HG03066 (cell line): ENCODE measurements around the gene SPANXC.
"Not testable (repeated sequence)": the region's sequence is repeated elsewhere in the genome, so short reads cannot be mapped to it uniquely, and the experiment has no call there.

Experiments
- ATAC-seq: cut with Tn5 transposase; IDR thresholded peaks from one replicate; pipeline ENCODE4 v1.9.1; 2021; ENCODE audit warnings: low read depth; ENCODE audit not compliant: unreplicated experiment

SPANXC gene, protein sequence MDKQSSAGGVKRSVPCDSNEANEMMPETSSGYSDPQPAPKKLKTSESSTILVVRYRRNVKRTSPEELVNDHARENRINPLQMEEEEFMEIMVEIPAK

DNA sequence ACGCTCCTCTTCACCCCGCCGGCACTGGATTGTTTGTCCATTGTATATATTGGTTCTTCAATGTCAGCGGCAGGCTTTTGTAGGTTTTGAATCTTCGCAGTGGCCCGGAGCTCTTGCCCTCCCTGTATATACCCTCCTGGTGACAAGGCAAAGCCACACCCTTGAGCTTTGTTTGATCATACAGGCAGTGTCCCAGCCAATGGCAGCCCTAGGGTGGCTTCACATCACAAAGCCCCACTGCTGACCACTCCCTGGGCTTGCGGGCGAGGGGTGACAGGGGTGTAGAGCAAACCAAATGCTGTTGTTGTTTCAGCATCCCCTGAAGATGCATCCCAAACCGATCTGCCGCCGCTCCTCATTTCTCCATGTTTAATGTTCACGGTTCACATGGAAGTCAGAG is at the start of gene SPANXC:
SPANXC (minus strand) TSS at position 101 of the 400 bp plus-strand sequence; CDS start at position 41, 60 bp downstream.
- not testable (repeated sequence) for ATAC-seq

DNA sequence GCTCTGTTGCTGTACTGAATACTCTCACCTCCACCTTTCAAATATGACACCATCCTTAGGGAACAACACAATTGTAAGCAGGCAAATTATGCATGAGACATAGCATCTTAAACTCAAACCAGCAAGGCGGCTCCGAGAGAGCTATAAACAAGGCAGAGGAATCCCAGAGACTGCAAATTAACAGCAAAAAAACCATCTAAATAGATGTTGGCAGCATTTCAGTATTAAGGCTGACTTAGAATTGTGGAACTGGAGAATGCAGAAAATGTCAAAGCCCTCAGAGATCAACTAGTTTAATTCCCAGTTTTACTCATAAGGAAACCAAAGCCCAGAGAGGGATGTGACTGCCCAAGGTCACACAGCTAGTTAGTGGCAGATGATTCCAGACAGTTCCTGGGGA is 37.2 kb upstream of the SPANXC start:
- ATAC-seq = no peak

DNA sequence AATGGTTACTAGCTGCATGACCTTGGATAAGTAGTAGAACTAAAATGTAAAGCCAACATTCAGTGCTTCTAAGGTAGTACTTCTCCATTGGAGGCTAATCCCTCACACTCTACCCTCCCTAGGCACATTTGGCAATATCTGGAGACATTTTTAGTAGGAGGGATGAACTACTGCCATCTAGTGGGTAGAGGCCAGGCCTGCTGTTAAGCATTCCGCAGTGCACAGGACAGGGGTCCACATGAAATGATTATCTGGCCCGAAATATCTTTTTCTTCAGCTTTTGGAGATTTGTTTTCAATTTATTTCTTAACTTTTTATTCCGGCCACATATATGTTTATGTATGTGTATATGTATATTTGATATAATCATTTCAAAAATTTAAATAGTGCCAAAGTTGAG is 36.0 kb upstream of the SPANXC start:
- no peak for ATAC-seq

DNA sequence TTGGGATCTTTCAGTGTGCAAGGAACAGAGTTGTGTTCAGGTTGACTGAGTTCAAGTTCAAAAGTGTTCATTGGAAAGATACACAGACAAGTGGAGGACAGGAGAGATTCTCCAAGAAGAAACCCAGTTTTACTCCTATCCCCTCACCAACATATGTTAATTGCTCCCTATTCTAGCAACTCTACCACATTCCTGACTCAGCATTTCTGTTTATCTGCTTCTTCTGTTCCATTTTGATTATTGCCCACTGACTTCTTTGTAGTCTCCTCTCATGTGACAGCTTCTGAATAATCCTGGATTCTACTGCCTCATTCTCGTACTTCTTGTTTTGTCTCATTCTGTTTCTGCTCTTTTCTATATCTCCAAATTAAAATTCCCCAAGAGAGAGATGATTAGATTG is 15.8 kb upstream of the SPANXC start:
- ATAC-seq = no peak

DNA sequence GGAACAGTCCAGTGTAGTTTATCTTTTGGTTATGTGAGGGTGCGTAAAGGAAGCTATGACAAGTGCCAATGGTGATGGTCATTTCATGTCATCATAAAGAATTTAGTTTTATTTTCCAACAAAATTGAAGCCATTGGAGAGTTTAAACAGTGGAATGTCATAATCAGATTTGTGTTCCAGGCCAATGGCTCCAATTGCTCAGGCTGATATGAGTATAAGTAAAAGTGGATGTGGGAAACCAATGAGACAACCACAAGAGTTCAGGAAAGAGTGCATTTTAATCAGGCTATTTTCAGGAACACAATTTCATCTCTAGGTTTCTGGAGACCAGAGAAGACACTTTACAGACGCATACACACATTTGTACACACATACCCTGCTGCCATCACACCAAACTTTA is 20.7 kb downstream of the SPANXC start:
- ATAC-seq = no peak

DNA sequence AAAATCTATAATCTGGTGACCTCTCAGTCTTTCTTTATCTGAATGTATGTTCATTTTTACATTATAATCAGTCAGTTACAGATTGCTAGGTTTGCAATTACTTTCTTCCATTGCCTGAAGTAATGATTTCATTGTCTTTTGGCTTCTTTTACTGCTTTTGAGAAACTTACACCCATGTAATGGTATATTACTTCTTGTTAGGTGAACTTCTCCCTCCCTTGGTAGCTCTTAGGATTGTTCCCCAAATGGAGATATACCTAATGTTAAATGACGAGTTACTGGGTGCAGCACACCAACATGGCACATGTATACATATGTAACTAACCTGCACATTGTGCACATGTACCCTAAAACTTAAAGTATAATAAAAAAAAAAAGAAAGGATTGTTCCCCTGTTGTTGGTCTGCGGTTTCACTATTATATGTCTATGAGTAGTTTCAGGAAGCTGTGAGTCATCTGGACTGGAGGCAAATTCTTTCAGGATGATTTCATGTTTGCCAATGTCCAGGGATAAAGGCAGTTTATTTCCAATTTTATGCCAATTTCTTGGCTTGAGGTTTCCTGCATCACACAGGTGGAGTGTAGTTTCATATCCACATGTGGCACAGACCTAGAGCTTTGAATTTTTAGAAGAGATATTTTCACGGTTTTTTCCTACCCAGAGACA is 21.8 kb downstream of the SPANXC start:
- ATAC-seq = no peak

DNA sequence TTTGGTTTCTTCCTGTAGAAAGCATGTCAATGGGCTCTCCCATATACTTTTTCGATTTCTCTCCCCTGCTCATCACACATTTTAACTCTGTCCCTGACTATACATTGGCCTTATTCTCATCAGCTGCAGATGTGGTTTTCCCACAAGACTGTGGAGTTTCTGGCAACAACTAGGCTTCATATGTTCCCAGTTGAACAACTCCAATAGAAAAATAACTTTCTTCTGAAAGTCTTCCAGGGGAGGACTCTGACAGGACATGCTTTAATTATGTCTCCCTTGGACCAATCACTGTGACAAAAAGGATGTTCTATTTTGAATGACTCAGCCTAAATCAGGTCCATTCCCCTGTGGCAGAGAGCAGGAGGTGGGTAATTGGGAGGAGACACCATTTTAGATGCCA is 28.1 kb downstream of the SPANXC start:
- no peak for ATAC-seq

DNA sequence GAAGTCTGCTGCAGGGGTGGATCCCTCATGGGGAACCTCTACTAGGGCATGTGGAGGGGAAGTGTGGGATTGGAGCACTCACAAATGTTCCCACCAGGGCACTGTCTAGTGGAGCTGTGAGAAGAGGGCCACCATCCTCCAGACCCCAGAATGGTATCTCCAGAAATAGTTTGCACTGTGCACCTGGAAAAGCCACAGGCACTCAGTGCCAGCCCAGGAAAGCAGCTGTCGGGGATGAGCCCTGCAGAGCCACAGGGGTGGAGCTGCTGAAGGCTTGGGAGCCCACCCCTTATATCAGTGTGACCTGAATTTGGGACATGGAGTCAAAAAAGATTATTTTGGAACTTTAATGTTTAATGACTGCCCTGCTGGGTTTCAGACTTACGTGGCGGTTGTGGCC is 40.4 kb downstream of the SPANXC start:
- ATAC-seq = no peak
